A549 (cell line): Measurements from ENCODE around the gene SBF1.
A peak's percentile ranks its signal among the peaks of the same experiment; 100 is the strongest.

Source experiments
- CHD2 ChIP-seq: fragments of 150-350 bp; IDR thresholded peaks from 2 replicates; pipeline ENCODE4 v1.6.1; 2014; ENCODE audit warnings: low read length; ENCODE audit not compliant: partially characterized antibody
- CTCF ChIP-seq: fragments of >200 bp; sonication (Bioruptor Twin); formaldehyde crosslinking; IDR thresholded peaks from 3 replicates; pipeline ENCODE4 v1.5.1; 2016
- ELK1 ChIP-seq: fragments of 150-350 bp; IDR thresholded peaks from 2 replicates; pipeline ENCODE4 v1.6.1; 2014; ENCODE audit warnings: low read depth, mild to moderate bottlenecking, low read length
- EP300 ChIP-seq, 2 experiments: fragments of >200 bp; sonication (Bioruptor Twin); formaldehyde crosslinking; IDR thresholded peaks; 2 replicates in 1 of 2; 3 replicates in 1 of 2; pipeline ENCODE4 v1.6.1; 2016 to 2017
- HOXA7 ChIP-seq: fragments of 250-450 bp; sonication (Bioruptor Pico); IDR thresholded peaks from 2 replicates; pipeline ENCODE4 v1.5.0; 2020; ENCODE audit warnings: mild to moderate bottlenecking, moderate library complexity
- MAX ChIP-seq: IDR thresholded peaks from 2 replicates; pipeline ENCODE4 v1.6.1; 2012
- MYC ChIP-seq: IDR thresholded peaks from 2 replicates; pipeline ENCODE4 v1.6.1; 2012; ENCODE audit warnings: mild to moderate bottlenecking, inconsistent platforms, low read length, improper control_type of control experiment, borderline replicate concordance
- POLR2A ChIP-seq: IDR thresholded peaks from 2 replicates; pipeline ENCODE4 v1.6.1; 2012; ENCODE audit warnings: mild to moderate bottlenecking, low read length
- POLR2AphosphoS2 ChIP-seq: conservative IDR thresholded peaks from 2 replicates; pipeline ENCODE4 v1.6.1; 2012; ENCODE audit warnings: low read length, improper control_type of control experiment, inconsistent platforms
- REST ChIP-seq: fragments of 200-600 bp; sonication (generic); IDR thresholded peaks from 2 replicates; pipeline ENCODE4 v1.6.1; 2016; ENCODE audit warnings: antibody characterized with exemption, mild to moderate bottlenecking, moderate library complexity
- RFX5 ChIP-seq: fragments of 450-650 bp; IDR thresholded peaks from 2 replicates; pipeline ENCODE4 v1.7.1; 2014; ENCODE audit warnings: antibody characterized with exemption, mild to moderate bottlenecking, moderate library complexity
- RNF2 ChIP-seq: fragments of 200-600 bp; sonication (generic); IDR thresholded peaks from 2 replicates; pipeline ENCODE4 v1.6.1; 2016; ENCODE audit warnings: low read depth, mild to moderate bottlenecking, antibody characterized with exemption, moderate library complexity, borderline replicate concordance
- USF2 ChIP-seq: fragments of 450-650 bp; IDR thresholded peaks from 2 replicates; pipeline ENCODE4 v1.6.1; 2014; ENCODE audit warnings: antibody characterized with exemption

GRCh38 chr22:50396751-50397370 lies 78.0 kb downstream of the SBF1 start:
- TF ChIP-seq CTCF (no peak), HOXA7 (CRISPR knock-in tag) (no peak), CHD2 (no peak), POLR2A (no peak), ELK1 (no peak), POLR2AphosphoS2 (no peak), REST (no peak), MAX (peak; percentile 37; the same call in 1 of the 2 replicates), EP300 (IDR thresholded peaks at IDR 0.05) (no peak), RNF2 (no peak), RFX5 (no peak), MYC (no peak), USF2 (no peak)
